Ishikawa (cell line): ENCODE data around the gene MBNL1.

Experiments used
- CEBPB ChIP-seq: IDR thresholded peaks from 2 replicates; pipeline ENCODE4 v1.6.1; 2012
- CREB1 ChIP-seq: IDR thresholded peaks from 2 replicates; pipeline ENCODE4 v1.6.1; 2012; ENCODE audit warnings: low read depth
- EGR1 ChIP-seq: IDR thresholded peaks from 2 replicates; pipeline ENCODE4 v1.6.1; 2012
- EP300 ChIP-seq: IDR thresholded peaks from 2 replicates; pipeline ENCODE4 v1.6.1; 2012; ENCODE audit warnings: borderline replicate concordance
- FOXM1 ChIP-seq: IDR thresholded peaks from 2 replicates; pipeline ENCODE4 v1.6.1; 2012; ENCODE audit warnings: low read depth, borderline replicate concordance
- NFIC ChIP-seq: IDR thresholded peaks from 2 replicates; pipeline ENCODE4 v1.6.1; 2012
- RAD21 ChIP-seq: IDR thresholded peaks from 2 replicates; pipeline ENCODE4 v1.6.1; 2012; ENCODE audit warnings: low read depth
- TAF1 ChIP-seq: IDR thresholded peaks from 2 replicates; pipeline ENCODE4 v1.6.1; 2012; ENCODE audit warnings: low read depth, mild to moderate bottlenecking
- TCF12 ChIP-seq: IDR thresholded peaks from 2 replicates; pipeline ENCODE4 v1.6.1; 2012; ENCODE audit warnings: low read depth
- TEAD4 ChIP-seq: IDR thresholded peaks from 2 replicates; pipeline ENCODE4 v1.6.1; 2012
- YY1 ChIP-seq: IDR thresholded peaks from 2 replicates; pipeline ENCODE4 v1.6.1; 2012; ENCODE audit warnings: low read depth
- ZBTB7A ChIP-seq: IDR thresholded peaks from 2 replicates; pipeline ENCODE4 v1.6.1; 2012; ENCODE audit warnings: low read depth
- TF ChIP-seq, protein P1 (sequence below): IDR thresholded peaks from 2 replicates; pipeline ENCODE4 v1.6.1; 2012; ENCODE audit warnings: low read depth, mild to moderate bottlenecking
- TF ChIP-seq, protein P2 (sequence below): IDR thresholded peaks from 2 replicates; pipeline ENCODE4 v1.6.1; 2012
- TF ChIP-seq, protein P3 (sequence below): IDR thresholded peaks from 2 replicates; pipeline ENCODE4 v1.6.1; 2012

The MBNL1 gene

DNA sequence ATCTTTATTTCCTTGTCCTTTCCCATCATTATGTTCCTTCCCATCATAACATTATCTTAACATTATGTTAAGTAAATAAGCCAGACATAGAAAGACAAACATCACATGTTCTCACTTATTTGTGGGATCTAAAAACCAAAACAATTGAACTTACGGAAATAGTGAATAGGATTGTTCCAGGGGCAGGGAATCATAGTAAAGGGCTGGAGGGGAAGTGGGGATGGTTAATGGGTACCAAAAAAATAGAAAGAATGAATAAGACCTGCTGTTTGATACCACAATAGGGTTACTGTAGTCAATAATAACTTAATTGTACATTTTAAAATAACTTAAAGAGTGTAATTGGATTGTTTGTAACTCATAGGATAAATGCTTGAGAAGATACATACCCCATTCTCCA, 36.7 kb upstream of the MBNL1 start:
- TF ChIP-seq YY1 (no peak), TEAD4 (no peak), TAF1 (no peak), ZBTB7A (no peak), CREB1 (no peak), EGR1 (no peak), TCF12 (no peak), EP300 (no peak), CEBPB (no peak)
- TF ChIP-seq, protein P1, sequence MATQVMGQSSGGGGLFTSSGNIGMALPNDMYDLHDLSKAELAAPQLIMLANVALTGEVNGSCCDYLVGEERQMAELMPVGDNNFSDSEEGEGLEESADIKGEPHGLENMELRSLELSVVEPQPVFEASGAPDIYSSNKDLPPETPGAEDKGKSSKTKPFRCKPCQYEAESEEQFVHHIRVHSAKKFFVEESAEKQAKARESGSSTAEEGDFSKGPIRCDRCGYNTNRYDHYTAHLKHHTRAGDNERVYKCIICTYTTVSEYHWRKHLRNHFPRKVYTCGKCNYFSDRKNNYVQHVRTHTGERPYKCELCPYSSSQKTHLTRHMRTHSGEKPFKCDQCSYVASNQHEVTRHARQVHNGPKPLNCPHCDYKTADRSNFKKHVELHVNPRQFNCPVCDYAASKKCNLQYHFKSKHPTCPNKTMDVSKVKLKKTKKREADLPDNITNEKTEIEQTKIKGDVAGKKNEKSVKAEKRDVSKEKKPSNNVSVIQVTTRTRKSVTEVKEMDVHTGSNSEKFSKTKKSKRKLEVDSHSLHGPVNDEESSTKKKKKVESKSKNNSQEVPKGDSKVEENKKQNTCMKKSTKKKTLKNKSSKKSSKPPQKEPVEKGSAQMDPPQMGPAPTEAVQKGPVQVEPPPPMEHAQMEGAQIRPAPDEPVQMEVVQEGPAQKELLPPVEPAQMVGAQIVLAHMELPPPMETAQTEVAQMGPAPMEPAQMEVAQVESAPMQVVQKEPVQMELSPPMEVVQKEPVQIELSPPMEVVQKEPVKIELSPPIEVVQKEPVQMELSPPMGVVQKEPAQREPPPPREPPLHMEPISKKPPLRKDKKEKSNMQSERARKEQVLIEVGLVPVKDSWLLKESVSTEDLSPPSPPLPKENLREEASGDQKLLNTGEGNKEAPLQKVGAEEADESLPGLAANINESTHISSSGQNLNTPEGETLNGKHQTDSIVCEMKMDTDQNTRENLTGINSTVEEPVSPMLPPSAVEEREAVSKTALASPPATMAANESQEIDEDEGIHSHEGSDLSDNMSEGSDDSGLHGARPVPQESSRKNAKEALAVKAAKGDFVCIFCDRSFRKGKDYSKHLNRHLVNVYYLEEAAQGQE: no peak

DNA sequence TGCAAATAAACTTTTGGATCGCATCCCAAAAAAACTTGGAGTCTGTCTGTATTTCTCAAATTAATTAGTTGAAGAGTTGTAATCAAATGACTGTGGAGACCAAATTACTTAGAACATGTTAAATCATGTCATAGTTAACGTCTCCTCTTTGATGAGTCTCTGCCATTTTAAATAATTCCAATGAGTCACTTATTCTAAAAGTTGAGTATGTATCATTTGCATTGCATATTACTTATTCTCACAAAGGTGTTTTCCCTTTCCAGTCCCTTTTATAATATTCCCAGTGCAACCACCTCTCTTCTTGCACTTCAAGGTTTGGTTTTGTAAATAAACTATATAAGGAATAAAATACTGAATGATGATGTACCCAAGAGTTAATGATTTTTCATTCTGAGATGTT, 36.0 kb upstream of the MBNL1 start:
- TF ChIP-seq RAD21 (no peak), EP300 (no peak), CEBPB (no peak), EGR1 (no peak)
- TF ChIP-seq, protein P2, sequence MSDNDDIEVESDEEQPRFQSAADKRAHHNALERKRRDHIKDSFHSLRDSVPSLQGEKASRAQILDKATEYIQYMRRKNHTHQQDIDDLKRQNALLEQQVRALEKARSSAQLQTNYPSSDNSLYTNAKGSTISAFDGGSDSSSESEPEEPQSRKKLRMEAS: no peak
- TF ChIP-seq, protein P1: no peak

DNA sequence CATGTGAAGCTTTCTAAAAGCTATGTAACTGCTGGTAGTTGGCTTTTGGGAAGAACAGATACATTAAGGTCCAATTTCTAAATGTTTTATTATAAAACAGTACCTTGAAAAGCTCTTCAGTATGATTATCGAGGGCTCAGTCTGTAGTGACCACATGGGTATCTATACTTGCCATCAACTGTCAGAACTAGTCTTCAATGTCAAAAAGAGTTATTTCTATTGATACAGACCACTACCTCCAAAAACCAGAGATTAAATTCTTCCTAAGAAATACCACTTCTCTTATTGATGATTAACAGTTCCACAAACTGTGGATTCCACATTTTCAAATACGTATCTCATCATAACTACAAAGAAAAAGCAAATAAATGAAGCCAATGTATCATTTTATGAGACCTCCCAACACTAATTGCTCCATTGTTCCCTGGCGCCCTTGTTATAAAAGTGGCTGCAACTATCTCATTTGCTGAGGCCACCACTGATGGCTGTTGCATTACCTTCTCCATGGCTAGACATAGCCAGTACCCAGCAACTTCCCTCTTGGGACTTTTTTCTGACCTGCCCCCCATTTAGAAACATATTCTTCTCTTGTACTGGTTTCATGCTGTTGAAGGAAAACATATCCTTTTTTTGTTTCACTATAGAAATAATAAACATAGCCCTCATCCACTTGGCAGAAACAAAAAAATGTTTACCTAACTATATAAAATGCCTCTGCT, 33.9 kb upstream of the MBNL1 start:
- TF ChIP-seq, protein P1: no peak

DNA sequence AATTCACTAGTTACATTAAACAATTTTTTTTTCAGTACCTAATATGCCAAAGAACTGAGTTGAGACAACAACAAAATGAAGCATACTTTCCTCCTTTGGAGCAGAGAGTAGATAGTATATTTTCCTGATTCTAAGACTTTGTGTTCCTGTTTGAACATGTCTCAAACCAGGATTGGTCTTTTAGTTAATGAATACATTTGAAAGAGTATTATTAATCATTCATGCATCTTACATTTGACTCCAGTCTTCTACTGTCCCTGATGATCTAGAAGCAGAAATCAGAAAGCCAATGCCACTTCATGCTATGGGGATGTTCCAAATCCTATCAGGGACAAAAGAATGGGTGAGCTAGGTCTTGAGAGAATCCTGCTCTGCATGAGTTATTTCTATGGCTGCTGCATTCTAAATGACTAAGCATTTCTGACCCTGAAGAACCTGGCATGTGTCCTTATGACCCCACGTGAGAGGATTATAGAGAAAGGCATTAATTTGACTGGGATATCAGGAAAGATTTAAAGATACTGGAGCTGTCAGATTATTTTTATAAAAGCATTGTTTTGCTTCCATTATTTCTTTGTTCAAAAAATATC, 32.9 kb upstream of the MBNL1 start:
- TF ChIP-seq, protein P3, sequence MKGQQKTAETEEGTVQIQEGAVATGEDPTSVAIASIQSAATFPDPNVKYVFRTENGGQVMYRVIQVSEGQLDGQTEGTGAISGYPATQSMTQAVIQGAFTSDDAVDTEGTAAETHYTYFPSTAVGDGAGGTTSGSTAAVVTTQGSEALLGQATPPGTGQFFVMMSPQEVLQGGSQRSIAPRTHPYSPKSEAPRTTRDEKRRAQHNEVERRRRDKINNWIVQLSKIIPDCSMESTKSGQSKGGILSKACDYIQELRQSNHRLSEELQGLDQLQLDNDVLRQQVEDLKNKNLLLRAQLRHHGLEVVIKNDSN: peak; percentile 36; the same call in 1 of the 2 replicates
- TF ChIP-seq YY1 (0 out of 2 replicates have a peak, but pooled peaks have one; percentile 41), TAF1 (no peak)
- TF ChIP-seq, protein P2: peak; percentile 38; the same call in 1 of the 2 replicates

DNA sequence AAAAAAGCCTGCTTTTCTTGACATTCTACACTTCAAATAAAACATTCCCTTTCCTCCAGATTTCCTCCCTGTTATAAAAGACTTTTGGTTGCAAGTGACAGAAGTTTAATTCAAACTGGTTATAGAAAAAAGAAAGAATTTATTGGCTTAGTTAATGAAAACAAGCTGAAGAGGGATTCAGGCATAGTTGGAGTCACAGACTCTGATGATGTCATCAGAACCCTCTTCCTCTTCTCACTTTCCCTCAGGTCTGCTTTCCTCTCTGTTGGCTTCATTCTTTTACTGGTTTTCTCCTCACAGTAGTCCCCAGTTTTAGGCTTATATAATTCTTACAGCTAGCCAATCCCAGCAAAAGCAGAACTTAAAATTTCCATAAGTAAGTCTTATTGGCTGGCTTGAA, 32.0 kb upstream of the MBNL1 start:
- TF ChIP-seq, protein P1: no peak
- TF ChIP-seq, protein P3: no peak
- TF ChIP-seq TEAD4 (no peak), CREB1 (no peak), EP300 (no peak), TAF1 (no peak), RAD21 (no peak), NFIC (no peak), YY1 (no peak), ZBTB7A (no peak), TCF12 (no peak), FOXM1 (no peak), EGR1 (no peak), CEBPB (no peak)
- TF ChIP-seq, protein P2: no peak
